Placental pericyte (primary cell): ENCODE data around the gene NDUFAF2. TPM values are rescaled to one million over a fixed set of nuclear protein-coding genes. Genes with fewer than 3 reads are reported as not detected.

Source experiments
- total RNA-seq: library from RNA; depleted of rRNA; stranded (reverse); fragments of >200 nt; gene quantifications from 2 replicates; pipeline ENCODE4 v1.2.3, GENCODE V29; 2012

The NDUFAF2 gene, protein sequence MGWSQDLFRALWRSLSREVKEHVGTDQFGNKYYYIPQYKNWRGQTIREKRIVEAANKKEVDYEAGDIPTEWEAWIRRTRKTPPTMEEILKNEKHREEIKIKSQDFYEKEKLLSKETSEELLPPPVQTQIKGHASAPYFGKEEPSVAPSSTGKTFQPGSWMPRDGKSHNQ
- 16.3 and 26.7 TPM in 2 replicates for total RNA-seq

DNA sequence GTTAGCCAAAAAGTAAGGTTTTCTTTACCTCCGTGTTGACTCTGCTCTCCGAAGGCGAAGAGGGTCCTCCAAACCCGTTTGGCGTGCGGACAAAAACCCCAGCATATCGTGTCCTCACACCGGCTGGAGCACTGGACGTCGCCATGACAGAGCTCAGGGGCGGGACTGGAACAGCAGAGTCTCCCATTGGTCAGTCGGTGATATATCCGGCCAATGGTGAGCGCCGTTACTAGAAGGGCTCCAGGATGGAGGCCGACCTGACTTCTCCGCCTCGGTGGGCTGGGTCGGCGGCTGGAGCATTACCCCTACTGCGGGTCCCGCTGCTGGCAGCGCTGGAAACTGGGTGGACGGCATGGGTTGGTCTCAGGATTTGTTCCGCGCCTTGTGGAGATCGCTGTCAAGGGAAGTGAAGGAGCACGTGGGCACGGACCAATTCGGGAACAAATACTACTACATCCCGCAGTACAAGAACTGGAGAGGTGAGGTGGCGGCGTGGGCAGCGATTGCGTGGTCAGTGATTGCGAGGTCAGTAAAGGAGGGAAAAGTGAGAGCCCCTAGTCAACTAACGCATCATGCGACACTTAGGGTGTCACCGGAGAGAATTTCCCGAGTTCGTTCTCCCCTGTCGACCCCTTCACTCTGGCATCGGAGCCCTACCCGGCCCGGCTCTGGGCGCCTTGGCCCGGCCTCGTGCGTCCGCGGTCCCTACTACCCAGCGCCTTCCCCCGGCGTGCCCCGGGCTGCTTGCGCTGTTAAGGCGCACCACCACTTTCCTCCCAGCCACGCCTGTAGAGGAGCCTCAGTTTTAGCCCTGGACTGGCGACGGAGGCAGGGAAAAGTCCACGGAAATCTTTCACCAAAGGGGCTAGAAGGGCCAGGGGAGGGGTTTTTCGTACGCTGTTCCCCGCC, at the start of gene NDUFAF2, which contains the start of gene ERCC8:
NDUFAF2 (plus strand) TSS at position 302 of the 909 bp plus-strand sequence; CDS start at position 353, 51 bp downstream.
ERCC8 (minus strand) TSS at position 167 of the 909 bp plus-strand sequence; CDS start at position 105, 62 bp downstream.

DNA sequence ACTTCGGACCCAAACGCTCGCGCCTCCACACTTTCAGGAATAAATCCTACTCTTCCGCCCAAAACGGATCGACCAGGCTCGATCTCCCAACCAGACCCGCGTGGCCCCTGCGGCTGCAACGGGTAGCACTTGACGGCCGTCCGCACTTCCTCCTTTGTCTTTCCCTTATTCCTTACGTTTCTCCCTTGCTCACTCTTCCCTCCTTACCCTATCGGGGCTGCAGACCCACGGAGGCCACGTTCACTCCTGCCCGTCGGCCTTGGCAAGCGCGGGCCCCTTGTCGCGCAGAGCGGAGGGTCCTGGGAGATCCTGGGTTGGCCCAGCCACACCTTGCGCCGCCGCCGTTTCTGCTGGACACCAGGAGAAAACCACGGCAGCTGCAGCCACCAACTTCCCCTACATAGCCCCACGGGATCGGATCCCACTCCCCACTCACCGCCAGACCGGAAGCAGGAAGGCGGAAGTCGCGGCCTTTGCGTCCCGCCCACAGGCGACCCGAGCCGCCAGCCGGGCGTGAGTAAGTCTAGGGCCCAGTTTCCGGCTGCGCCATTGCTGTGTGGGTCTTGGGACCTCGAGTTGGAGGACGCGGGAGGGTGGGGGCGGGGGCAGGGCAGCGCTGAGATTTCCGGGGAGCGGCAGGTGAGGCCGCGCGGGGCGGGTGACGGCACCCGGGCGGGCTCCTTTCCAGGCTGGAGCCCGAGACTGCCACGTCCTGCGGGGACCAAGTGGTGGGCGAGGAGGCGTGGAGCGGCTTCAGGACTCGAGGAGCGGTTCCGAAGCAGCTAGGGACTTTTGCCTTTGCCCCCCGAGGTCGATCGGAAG, 217.2 kb downstream of the NDUFAF2 start, which contains the start of gene SMIM15:
SMIM15 (minus strand) TSS at position 459 of the 822 bp plus-strand sequence. CDS start 2,297 bp downstream, outside the sequence.

Other genes starting within 250 kb of the NDUFAF2 start
- 0.44 and 12.0 TPM in 2 replicates for gene DEPDC1B, start 245.0 kb upstream of the NDUFAF2 start, total RNA-seq
- under 0.01 and 0.29 TPM in 2 replicates for gene ELOVL7, start 100.9 kb upstream of the NDUFAF2 start, total RNA-seq
- gene ERCC8, start 135 bp upstream of the NDUFAF2 start, total RNA-seq = 13.3 and 24.5 TPM in 2 replicates
- 44.2 and 50.1 TPM in 2 replicates for gene SMIM15, start 217.3 kb downstream of the NDUFAF2 start, total RNA-seq